Measurements from ENCODE around the gene SCN8A. TPM values are rescaled to one million over a fixed set of nuclear protein-coding genes. Genes with fewer than 3 reads are reported as not detected.

SCN8A gene
- total RNA-seq, 1 experiment from 2014 or later, result 5.4 TPM

GRCh38 chr12:51636986-51637385 is 46.0 kb downstream of the SCN8A start:
- H3K4me1 ChIP-seq (ENCODE audit: insufficient read depth, low read length, poor library complexity, severe bottlenecking), result peaks cover 5% of the 10 kb centered on the region
- BruUV-seq (replicated peaks), result no TSS peak
- POLR2A ChIA-PET (ENCODE audit: low non-redundant PET), result no interaction called here
- no peak overlapping the region for H3K27ac ChIP-seq (ENCODE audit: low read depth, low read length, poor library complexity, severe bottlenecking)
- no peak overlapping the region for H3K4me3 ChIP-seq (ENCODE audit: low read depth, low read length, poor library complexity, severe bottlenecking)
- no peaks in the 10 kb centered on the region for H3K27me3 ChIP-seq (replicated peaks; ENCODE audit: insufficient read depth, low read depth, low read length, poor library complexity)
- H3K36me3 ChIP-seq (ENCODE audit: insufficient read depth, low read length, poor library complexity, severe bottlenecking), result no peaks in the 10 kb centered on the region
- no peaks in the 10 kb centered on the region for H3K9me3 ChIP-seq (ENCODE audit: low read depth, low read length, poor library complexity, severe bottlenecking)
- no peak for DNase-seq (ENCODE audit: low spot score)
- intact Hi-C loops (cut with micrococcal nuclease; ENCODE audit: unreplicated experiment), result no loop called here
- TF ChIP-seq CTCF (conservative IDR thresholded peaks at IDR 0.05; ENCODE audit: low read depth, low read length) (no peak), EZH2 (IDR thresholded peaks at IDR 0.05; ENCODE audit: borderline replicate concordance, low read depth, low read length, poor library complexity, severe bottlenecking) (no peak)
- CTCF ChIA-PET, result no interaction called here

DNA sequence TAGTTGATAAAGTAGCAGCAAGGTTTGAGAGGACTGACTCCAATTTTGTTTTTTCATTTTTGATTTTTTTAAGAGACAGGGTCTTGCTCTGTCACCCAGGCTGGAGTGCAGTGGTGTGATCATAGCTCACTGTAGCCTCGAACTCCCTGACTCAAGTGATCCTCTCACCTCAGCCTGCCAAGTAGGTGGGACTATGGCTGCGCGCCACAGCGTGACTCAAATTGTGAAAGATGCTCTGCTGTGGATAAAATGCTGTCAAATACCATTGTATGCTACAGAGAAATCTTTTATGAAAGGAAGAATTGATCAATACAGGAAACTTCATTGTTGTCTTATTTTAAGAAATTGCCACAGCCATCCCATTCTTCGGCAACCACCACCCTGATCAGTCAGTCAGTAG is 48.3 kb downstream of the SCN8A start:
- no peak for DNase-seq (ENCODE audit: low spot score)
- intact Hi-C loops (cut with micrococcal nuclease; ENCODE audit: unreplicated experiment), result no loop called here
- Histone ChIP-seq H3K27ac (ENCODE audit: low read depth, low read length, poor library complexity, severe bottlenecking) (no peak overlapping the region), H3K4me3 (ENCODE audit: low read depth, low read length, poor library complexity, severe bottlenecking) (no peak overlapping the region), H3K9me3 (ENCODE audit: low read depth, low read length, poor library complexity, severe bottlenecking) (no peaks in the 10 kb centered on the region), H3K36me3 (ENCODE audit: insufficient read depth, low read length, poor library complexity, severe bottlenecking) (no peaks in the 10 kb centered on the region), H3K27me3 (replicated peaks; ENCODE audit: insufficient read depth, low read depth, low read length, poor library complexity) (no peaks in the 10 kb centered on the region), H3K4me1 (ENCODE audit: insufficient read depth, low read length, poor library complexity, severe bottlenecking) (no peaks in the 10 kb centered on the region)
- no TSS peak for BruUV-seq (replicated peaks)
- POLR2A ChIA-PET (ENCODE audit: low non-redundant PET), result no interaction called here
- CTCF ChIA-PET, result no interaction called here
- no peak for TF ChIP-seq EZH2 (IDR thresholded peaks at IDR 0.05; ENCODE audit: borderline replicate concordance, low read depth, low read length, poor library complexity, severe bottlenecking)
- no peak for TF ChIP-seq CTCF (conservative IDR thresholded peaks at IDR 0.05; ENCODE audit: low read depth, low read length)

DNA sequence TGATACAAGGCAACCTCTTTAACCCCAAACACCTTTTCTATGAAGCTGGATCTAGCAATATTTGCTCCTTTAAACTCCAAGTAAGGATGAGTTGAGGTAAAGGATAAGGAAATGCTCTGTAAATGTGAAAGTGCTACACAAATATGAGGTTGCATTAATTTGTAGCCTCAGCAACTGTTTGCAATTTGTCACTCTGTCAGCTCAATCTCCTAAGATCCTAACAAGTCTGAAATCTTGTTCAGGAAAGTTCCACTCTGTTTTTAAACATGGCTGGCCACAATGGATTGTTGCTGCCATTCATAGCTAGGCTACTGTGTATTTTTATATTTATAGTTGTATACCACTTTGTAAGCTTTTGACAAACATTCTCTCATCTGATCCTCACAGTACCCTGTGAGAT is 51.3 kb downstream of the SCN8A start:
- no peak for TF ChIP-seq CTCF (conservative IDR thresholded peaks at IDR 0.05; ENCODE audit: low read depth, low read length)
- ChIA-PET CTCF (no interaction called here), POLR2A (ENCODE audit: low non-redundant PET) (no interaction called here)
- Histone ChIP-seq H3K9me3 (ENCODE audit: low read depth, low read length, poor library complexity, severe bottlenecking) (no peaks in the 10 kb centered on the region), H3K27me3 (replicated peaks; ENCODE audit: insufficient read depth, low read depth, low read length, poor library complexity) (no peaks in the 10 kb centered on the region), H3K36me3 (ENCODE audit: insufficient read depth, low read length, poor library complexity, severe bottlenecking) (no peaks in the 10 kb centered on the region), H3K4me1 (ENCODE audit: insufficient read depth, low read length, poor library complexity, severe bottlenecking) (no peaks in the 10 kb centered on the region), H3K4me3 (ENCODE audit: low read depth, low read length, poor library complexity, severe bottlenecking) (no peak overlapping the region), H3K27ac (ENCODE audit: low read depth, low read length, poor library complexity, severe bottlenecking) (no peak overlapping the region)
- intact Hi-C loops (cut with micrococcal nuclease; ENCODE audit: unreplicated experiment), result no loop called here
- no peak for DNase-seq (ENCODE audit: low spot score)
- no TSS peak for BruUV-seq (replicated peaks)

All from A673 (cell line).